HUES64 (cell line): ENCODE results near the gene PDE4D.

Experiments used
- H3K27ac ChIP-seq: 2 replicates; pipeline ENCODE4 v1.7.0; 2013; ENCODE audit warnings: low read depth, low read length, inconsistent platforms
- H3K27me3 ChIP-seq: 2 replicates; pipeline ENCODE4 v1.6.1; 2013; ENCODE audit warnings: mild to moderate bottlenecking, low read length; ENCODE audit not compliant: insufficient read depth
- H3K36me3 ChIP-seq: 2 replicates; pipeline ENCODE4 v1.6.1; 2013; ENCODE audit warnings: mild to moderate bottlenecking, low read length; ENCODE audit not compliant: insufficient read depth
- H3K4me1 ChIP-seq: 2 replicates; pipeline ENCODE4 v1.6.1; 2013; ENCODE audit warnings: mild to moderate bottlenecking, low read length, moderate library complexity; ENCODE audit not compliant: insufficient read depth
- H3K4me3 ChIP-seq: 2 replicates; pipeline ENCODE4 v1.5.1; 2013; ENCODE audit warnings: mild to moderate bottlenecking, low read length, moderate library complexity
- H3K9ac ChIP-seq: 2 replicates; pipeline ENCODE4 v1.6.1; 2013; ENCODE audit warnings: mild to moderate bottlenecking, low read depth, low read length
- H3K9me3 ChIP-seq: 2 replicates; pipeline ENCODE4 v1.6.1; 2013; ENCODE audit warnings: low read depth, low read length; ENCODE audit not compliant: insufficient read depth
- WGBS: fragments of 150-250, 120-280 bp; methylation state at CpG from one replicate; pipeline ENCODE4 v1.1.7; 2013; ENCODE audit warnings: missing lambda C conversion rate; 5-methylcytosine and 5-hydroxymethylcytosine counted together

PDE4D gene

GRCh38 chr5:58988938-58989337 is 904.6 kb downstream of the PDE4D start:
- H3K27ac ChIP-seq = no peak overlapping the region
- WGBS = 96% methylated on average over 2 of the region's 2 CpGs
- H3K4me3 ChIP-seq = no peak overlapping the region
- no peaks in the 10 kb centered on the region; the same call in 1 of the 2 replicates for H3K36me3 ChIP-seq
- H3K27me3 ChIP-seq = no peaks in the 10 kb centered on the region
- H3K4me1 ChIP-seq = peaks cover 22% of the 10 kb centered on the region
- no peaks in the 10 kb centered on the region for H3K9me3 ChIP-seq
- H3K9ac ChIP-seq = no peak overlapping the region

GRCh38 chr5:58987193-58987592 is 906.3 kb downstream of the PDE4D start:
- no peak overlapping the region for H3K9ac ChIP-seq
- H3K4me3 ChIP-seq = no peak overlapping the region
- H3K27ac ChIP-seq = no peak overlapping the region
- H3K9me3 ChIP-seq = no peaks in the 10 kb centered on the region
- H3K36me3 ChIP-seq = no peaks in the 10 kb centered on the region; the same call in 1 of the 2 replicates
- H3K4me1 ChIP-seq = peaks cover 12% of the 10 kb centered on the region
- H3K27me3 ChIP-seq = no peaks in the 10 kb centered on the region

GRCh38 chr5:58986281-58986680 is 907.2 kb downstream of the PDE4D start:
- no peak overlapping the region for H3K9ac ChIP-seq
- H3K27me3 ChIP-seq = no peaks in the 10 kb centered on the region
- H3K4me3 ChIP-seq = no peak overlapping the region
- H3K4me1 ChIP-seq = peaks cover 12% of the 10 kb centered on the region
- no peak overlapping the region for H3K27ac ChIP-seq
- no peaks in the 10 kb centered on the region; the same call in 1 of the 2 replicates for H3K36me3 ChIP-seq
- 50% methylated on average over 8 of the region's 8 CpGs for WGBS
- no peaks in the 10 kb centered on the region for H3K9me3 ChIP-seq

- WGBS = 82% methylated on average over 3 of the region's 4 CpGs
- H3K27me3 ChIP-seq = no peaks in the 10 kb centered on the region
- H3K4me1 ChIP-seq = peaks cover 12% of the 10 kb centered on the region
These were observed 907.8 kb downstream of the PDE4D start for GRCh38 chr5:58985759-58986158.

GRCh38 chr5:58985311-58985710 is 908.2 kb downstream of the PDE4D start:
- H3K27ac ChIP-seq = no peak overlapping the region
- no peaks in the 10 kb centered on the region; the same call in 1 of the 2 replicates for H3K36me3 ChIP-seq
- 85% methylated on average over 4 of the region's 4 CpGs for WGBS
- no peaks in the 10 kb centered on the region for H3K9me3 ChIP-seq
- H3K4me3 ChIP-seq = no peak overlapping the region
- H3K4me1 ChIP-seq = peaks cover 12% of the 10 kb centered on the region
- no peak overlapping the region for H3K9ac ChIP-seq
- no peaks in the 10 kb centered on the region for H3K27me3 ChIP-seq

More at GRCh38 chr5:58985759-58986158, 907.8 kb downstream of the PDE4D start:
- Histone ChIP-seq H3K9ac (no peak overlapping the region), H3K4me3 (no peak overlapping the region), H3K27ac (no peak overlapping the region), H3K9me3 (no peaks in the 10 kb centered on the region), H3K36me3 (no peaks in the 10 kb centered on the region; the same call in 1 of the 2 replicates)

GRCh38 chr5:58983526-58984452 is 909.7 kb downstream of the PDE4D start:
- no peaks in the 10 kb centered on the region for H3K36me3 ChIP-seq
- H3K4me1 ChIP-seq = peaks cover 12% of the 10 kb centered on the region
- no peak overlapping the region for H3K9ac ChIP-seq
- no peaks in the 10 kb centered on the region for H3K27me3 ChIP-seq
- no peaks in the 10 kb centered on the region for H3K9me3 ChIP-seq
- no peak overlapping the region for H3K4me3 ChIP-seq
- H3K27ac ChIP-seq = no peak overlapping the region

- no peak overlapping the region for H3K4me3 ChIP-seq
- 62% methylated on average over 2 of the region's 2 CpGs for WGBS
- H3K9ac ChIP-seq = no peak overlapping the region
- H3K27ac ChIP-seq = no peak overlapping the region
- no peaks in the 10 kb centered on the region for H3K9me3 ChIP-seq
- H3K27me3 ChIP-seq = no peaks in the 10 kb centered on the region
- H3K4me1 ChIP-seq = peaks cover 9% of the 10 kb centered on the region
- no peaks in the 10 kb centered on the region for H3K36me3 ChIP-seq
These were observed 912.6 kb downstream of the PDE4D start for GRCh38 chr5:58980890-58981289.

- H3K27me3 ChIP-seq = no peaks in the 10 kb centered on the region
- H3K4me1 ChIP-seq = no peaks in the 10 kb centered on the region
- no peak overlapping the region for H3K27ac ChIP-seq
These were observed 914.4 kb downstream of the PDE4D start for GRCh38 chr5:58979090-58979489.

GRCh38 chr5:58974601-58975000 is 918.9 kb downstream of the PDE4D start:
- H3K27me3 ChIP-seq = no peaks in the 10 kb centered on the region
- no peaks in the 10 kb centered on the region for H3K9me3 ChIP-seq
- peaks cover 12% of the 10 kb centered on the region; the same call in 1 of the 2 replicates for H3K36me3 ChIP-seq
- H3K27ac ChIP-seq = no peak overlapping the region
- 96% methylated on average over 5 of the region's 5 CpGs for WGBS
- H3K4me1 ChIP-seq = peaks cover 14% of the 10 kb centered on the region
- H3K4me3 ChIP-seq = no peak overlapping the region
- no peak overlapping the region for H3K9ac ChIP-seq

More at GRCh38 chr5:58979090-58979489, 914.4 kb downstream of the PDE4D start:
- no peaks in the 10 kb centered on the region for H3K9me3 ChIP-seq
- no peak overlapping the region for H3K4me3 ChIP-seq
- H3K36me3 ChIP-seq = peaks cover 10% of the 10 kb centered on the region; the same call in 1 of the 2 replicates
- H3K9ac ChIP-seq = no peak overlapping the region

- peaks cover 17% of the 10 kb centered on the region for H3K4me1 ChIP-seq
- no peak overlapping the region for H3K4me3 ChIP-seq
- no peaks in the 10 kb centered on the region for H3K27me3 ChIP-seq
- no peak overlapping the region for H3K27ac ChIP-seq
- H3K9me3 ChIP-seq = no peaks in the 10 kb centered on the region
- 94% methylated on average over 5 of the region's 5 CpGs for WGBS
- peaks cover 12% of the 10 kb centered on the region; the same call in 1 of the 2 replicates for H3K36me3 ChIP-seq
- no peak overlapping the region for H3K9ac ChIP-seq
These were observed 919.4 kb downstream of the PDE4D start for GRCh38 chr5:58974083-58974482.

- WGBS = 83% methylated on average over 1 of the region's 1 CpG
- Histone ChIP-seq H3K4me1 (peaks cover 17% of the 10 kb centered on the region), H3K36me3 (peaks cover 12% of the 10 kb centered on the region; the same call in 1 of the 2 replicates), H3K4me3 (no peak overlapping the region), H3K27me3 (no peaks in the 10 kb centered on the region), H3K9me3 (no peaks in the 10 kb centered on the region), H3K27ac (no peak overlapping the region), H3K9ac (no peak overlapping the region)
These were observed 921.2 kb downstream of the PDE4D start for GRCh38 chr5:58972301-58972700.
